Cerebellar cortex (tissue), 1 donor: ENCODE results near the gene HID1.
A peak's percentile ranks its signal among the peaks of the same experiment; 100 is the strongest.
"Not testable (repeated sequence)": the region's sequence is repeated elsewhere in the genome, so short reads cannot be mapped to it uniquely, and the experiment has no call there.

ENCODE experiments used
- DNase-seq: peaks from one replicate; pipeline ENCODE4 v3.0.0-alpha.2; 2015; ENCODE audit warnings: low spot score

Gene HID1, protein sequence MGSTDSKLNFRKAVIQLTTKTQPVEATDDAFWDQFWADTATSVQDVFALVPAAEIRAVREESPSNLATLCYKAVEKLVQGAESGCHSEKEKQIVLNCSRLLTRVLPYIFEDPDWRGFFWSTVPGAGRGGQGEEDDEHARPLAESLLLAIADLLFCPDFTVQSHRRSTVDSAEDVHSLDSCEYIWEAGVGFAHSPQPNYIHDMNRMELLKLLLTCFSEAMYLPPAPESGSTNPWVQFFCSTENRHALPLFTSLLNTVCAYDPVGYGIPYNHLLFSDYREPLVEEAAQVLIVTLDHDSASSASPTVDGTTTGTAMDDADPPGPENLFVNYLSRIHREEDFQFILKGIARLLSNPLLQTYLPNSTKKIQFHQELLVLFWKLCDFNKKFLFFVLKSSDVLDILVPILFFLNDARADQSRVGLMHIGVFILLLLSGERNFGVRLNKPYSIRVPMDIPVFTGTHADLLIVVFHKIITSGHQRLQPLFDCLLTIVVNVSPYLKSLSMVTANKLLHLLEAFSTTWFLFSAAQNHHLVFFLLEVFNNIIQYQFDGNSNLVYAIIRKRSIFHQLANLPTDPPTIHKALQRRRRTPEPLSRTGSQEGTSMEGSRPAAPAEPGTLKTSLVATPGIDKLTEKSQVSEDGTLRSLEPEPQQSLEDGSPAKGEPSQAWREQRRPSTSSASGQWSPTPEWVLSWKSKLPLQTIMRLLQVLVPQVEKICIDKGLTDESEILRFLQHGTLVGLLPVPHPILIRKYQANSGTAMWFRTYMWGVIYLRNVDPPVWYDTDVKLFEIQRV

GRCh38 chr17:74972107-74972972, at the start of gene HID1:
HID1 (minus strand) TSS chr17:74972759; CDS start chr17:74972656, 103 bp downstream.
- DNase-seq, result peak; percentile 68

GRCh38 chr17:75020331-75021110, 48.0 kb upstream of the HID1 start:
- no peak for DNase-seq

DNA sequence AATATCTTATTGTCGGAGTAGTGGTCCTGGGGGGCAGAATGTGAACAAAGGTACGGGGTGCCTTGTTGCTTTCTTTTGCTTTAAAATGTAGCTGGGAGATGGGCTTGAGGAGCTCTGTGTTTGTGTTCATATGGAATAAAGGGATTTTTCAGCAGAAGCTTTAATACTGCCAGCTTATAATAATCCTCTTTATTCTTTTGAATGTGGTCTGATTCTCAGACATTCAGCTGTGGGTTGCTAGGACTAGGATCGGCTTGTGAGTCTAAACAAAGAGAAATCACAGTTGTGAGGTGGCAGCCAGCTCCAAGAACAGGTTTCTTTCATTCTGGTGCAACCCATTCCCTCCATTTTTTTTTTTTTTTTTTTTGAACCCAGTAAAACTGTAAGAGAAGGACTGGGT, 47.2 kb upstream of the HID1 start:
- no peak for DNase-seq

- DNase-seq, result no peak
Measured at GRCh38 chr17:75019146-75019545, 46.6 kb upstream of the HID1 start.

GRCh38 chr17:75013092-75013559, 40.6 kb upstream of the HID1 start:
- no peak for DNase-seq

DNA sequence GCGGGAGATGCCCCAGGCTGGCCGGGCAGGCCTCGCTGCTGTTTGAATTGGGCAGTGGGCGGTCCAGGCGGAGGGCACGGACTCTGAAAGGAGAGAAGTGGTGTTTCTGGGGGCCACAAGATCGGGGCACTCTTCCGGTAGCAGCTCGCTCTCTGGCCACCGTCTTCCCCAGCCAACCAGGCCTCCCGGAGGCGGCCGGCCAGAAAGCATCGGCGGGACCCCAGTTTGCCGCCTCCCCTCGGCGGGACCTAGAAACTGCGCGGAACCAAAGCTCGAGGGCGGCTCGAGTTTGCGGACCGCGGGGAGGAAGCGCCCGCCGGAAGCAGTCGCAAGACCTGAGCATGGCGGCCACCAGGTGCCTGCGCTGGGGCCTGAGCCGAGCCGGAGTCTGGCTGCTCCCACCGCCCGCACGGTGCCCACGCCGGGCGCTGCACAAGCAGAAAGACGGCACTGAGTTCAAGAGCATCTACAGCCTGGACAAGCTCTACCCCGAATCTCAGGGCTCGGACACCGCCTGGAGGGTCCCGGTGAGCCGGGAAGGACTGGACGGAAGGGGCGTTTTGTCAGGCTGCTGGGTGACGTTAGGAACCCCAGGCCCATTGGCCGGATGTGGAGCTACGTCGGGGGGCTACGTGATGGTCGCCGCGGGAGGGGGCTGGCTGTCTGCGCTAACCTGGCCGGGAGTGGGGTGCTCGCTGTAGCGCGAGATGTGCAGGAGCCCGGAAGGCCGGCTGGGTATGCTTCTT, 40.0 kb upstream of the HID1 start, which contains the start of gene MRPL58:
Gene MRPL58, plus strand, starts transcription at position 325 of the 746 bp plus-strand sequence. Its CDS starts 17 bp downstream, at position 342.
- DNase-seq, result peak; percentile 85

DNA sequence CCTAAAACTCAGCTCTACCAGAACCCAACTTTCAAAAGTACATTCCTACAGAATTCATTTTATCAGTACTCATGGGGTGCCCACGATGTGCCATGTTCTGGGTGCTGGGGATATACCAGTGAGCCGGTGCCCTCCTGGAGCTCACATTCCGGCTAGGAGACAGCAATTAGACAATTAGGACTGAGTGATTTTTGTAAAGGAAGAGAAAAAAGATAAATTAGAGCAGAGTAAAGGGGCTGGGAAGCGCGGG, 39.5 kb upstream of the HID1 start:
- DNase-seq, result no peak

DNA sequence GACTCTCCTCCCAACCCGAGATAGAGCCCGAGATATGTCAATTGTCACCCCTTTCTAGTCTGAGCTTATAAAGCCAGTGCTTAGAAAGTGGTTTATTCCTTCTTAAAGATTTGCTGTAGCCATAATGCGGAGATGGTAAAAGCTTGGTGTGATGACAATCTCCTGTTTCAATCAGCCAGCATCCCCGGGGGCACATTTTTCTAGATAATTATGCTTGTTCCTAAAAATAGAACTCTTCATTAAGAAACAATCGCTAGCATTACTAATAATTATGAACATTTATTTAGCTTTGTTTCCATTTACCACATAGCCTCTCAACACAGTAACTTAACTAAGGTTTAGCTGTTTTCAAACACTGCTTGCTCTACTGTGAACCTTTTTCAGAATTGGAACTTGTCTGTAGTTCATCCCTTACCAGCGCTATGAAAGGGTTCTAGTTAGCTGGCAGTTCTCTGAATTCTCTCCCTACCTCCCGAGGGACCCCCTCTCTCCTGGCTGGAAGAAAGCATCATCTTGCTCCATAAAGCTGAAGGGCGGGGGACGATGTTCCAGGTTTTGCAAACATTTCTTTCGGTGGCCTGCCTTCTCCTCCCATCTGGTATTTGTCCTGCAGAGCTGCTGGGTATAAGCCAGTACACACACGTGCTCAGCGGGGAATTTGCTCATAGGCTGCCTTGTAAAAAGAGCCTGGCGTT, 39.0 kb upstream of the HID1 start:
- peak; percentile 96 for DNase-seq

GRCh38 chr17:75010683-75011400, 38.3 kb upstream of the HID1 start:
- peak; percentile 99 for DNase-seq

- no peak for DNase-seq
Measured at GRCh38 chr17:75009139-75009724, 36.7 kb upstream of the HID1 start.

DNA sequence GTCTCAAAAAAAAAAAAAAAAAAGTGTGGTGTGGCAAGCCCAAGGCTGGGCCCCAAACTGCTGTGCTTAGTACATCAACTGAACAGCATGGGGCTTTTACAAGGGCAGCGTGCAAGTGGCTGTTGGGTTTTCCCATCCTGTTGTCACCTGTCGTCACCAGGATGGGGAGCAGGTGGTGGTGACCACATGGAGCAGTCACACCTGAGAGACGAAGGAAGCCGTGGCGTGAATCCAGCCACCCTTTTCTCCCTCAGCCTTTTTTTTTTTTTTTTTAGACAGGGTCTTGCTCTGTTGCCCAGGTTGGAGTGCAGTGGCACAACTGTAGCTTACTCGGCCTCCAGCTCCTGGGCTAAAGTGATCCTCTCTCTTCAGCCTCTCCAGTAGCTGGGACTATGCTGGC, 35.8 kb upstream of the HID1 start:
- peak; percentile 76 for DNase-seq

- DNase-seq, result no peak
Measured at GRCh38 chr17:75006653-75007052, 34.1 kb upstream of the HID1 start.

- DNase-seq, result not testable (repeated sequence)
Measured at GRCh38 chr17:75006084-75006483, 33.5 kb upstream of the HID1 start.

- no peak for DNase-seq
Measured at GRCh38 chr17:75005291-75005690, 32.7 kb upstream of the HID1 start.

- DNase-seq, result no peak
Measured at GRCh38 chr17:75004371-75004770, 31.8 kb upstream of the HID1 start.

DNA sequence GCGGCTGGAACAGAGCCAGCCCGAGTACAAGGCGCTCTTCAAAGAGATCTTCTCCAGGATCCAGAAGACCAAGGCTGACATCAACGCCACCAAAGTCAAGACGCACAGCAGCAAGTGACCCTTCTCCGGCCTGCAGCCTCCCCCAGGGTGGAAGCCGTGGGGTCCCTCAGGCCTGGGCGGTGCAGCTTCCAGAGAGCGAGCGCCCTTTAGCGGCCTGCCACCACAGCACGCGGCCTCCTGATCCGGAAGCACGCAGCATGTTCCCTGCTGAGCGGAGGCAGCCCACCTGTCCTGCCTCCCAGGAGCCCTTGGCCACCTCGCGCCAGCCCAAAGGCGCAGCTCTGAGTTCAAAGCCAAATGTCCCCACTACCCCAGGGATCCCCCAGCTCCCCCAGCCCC, 31.4 kb upstream of the HID1 start:
- no peak for DNase-seq

DNA sequence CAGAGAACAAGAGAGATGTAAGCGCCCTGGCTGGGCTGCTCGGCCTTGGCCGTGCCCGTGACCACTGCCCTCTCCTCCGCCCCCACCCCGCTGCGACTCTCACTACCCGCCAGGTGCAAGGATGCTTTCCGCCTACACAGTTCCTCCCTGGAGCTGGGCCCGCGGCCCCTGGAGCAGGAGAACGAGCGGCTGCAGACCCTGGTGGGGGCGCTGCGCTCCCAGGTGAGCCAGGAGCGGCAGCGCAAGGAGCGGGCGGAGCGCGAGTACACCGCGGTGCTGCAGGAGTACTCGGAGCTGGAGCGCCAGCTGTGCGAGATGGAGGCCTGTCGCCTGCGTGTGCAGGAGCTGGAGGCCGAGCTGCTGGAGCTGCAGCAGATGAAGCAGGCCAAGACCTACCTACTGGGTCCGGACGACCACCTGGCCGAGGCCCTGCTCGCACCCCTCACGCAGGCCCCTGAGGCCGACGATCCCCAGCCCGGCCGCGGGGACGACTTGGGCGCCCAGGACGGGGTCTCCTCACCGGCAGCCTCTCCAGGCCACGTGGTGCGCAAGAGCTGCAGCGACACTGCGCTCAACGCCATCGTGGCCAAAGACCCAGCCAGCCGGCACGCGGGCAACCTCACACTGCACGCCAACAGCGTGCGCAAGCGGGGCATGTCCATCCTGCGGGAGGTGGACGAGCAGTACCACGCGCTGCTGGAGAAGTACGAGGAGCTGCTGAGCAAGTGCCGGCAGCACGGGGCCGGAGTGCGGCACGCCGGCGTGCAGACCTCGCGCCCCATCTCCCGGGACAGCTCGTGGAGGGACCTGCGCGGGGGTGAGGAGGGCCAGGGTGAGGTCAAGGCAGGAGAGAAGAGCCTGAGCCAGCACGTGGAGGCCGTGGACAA, 30.8 kb upstream of the HID1 start:
- no peak for DNase-seq
